GM12874 (cell line): ENCODE data around the gene MYRIP.

ENCODE experiments used
- TF ChIP-seq, protein P1 (sequence below): IDR thresholded peaks from 2 replicates; pipeline ENCODE4 v1.5.1; 2011; ENCODE audit warnings: low read depth, mild to moderate bottlenecking, control low read depth, low read length, moderate library complexity; ENCODE audit not compliant: insufficient read depth

MYRIP gene

DNA sequence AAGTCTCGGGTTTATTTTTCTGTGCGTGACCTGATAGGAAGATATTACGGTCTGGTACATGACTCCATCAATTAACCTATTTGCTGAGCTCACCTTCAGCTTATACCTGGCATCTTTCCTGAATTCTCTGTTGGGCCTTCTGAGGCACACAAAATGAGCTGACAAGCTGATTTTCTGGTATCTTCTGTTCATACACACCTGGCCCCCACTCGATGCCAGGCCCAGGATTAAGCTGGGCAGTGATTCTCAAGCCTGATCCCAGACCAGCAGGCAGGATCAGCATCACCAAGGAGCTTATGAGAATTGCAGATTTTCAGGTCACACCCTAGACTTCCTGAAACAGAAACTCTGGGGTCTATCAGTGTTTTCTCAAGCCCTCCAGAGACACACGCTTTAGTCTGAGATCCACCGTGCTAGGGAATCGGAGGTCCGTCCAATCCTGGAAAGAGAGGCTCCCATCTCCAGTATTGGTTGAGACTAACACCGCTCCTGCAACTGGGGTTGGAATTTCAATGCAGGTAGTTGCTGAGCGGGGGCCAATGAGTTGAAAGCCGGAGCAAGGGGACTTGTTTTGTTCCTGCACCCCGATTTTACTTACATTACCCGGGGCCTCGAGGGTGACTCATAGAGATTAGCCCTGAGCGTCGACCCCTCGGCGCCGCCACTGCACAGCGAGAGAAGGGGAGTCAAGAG, 499.5 kb downstream of the MYRIP start:
- TF ChIP-seq, protein P1, sequence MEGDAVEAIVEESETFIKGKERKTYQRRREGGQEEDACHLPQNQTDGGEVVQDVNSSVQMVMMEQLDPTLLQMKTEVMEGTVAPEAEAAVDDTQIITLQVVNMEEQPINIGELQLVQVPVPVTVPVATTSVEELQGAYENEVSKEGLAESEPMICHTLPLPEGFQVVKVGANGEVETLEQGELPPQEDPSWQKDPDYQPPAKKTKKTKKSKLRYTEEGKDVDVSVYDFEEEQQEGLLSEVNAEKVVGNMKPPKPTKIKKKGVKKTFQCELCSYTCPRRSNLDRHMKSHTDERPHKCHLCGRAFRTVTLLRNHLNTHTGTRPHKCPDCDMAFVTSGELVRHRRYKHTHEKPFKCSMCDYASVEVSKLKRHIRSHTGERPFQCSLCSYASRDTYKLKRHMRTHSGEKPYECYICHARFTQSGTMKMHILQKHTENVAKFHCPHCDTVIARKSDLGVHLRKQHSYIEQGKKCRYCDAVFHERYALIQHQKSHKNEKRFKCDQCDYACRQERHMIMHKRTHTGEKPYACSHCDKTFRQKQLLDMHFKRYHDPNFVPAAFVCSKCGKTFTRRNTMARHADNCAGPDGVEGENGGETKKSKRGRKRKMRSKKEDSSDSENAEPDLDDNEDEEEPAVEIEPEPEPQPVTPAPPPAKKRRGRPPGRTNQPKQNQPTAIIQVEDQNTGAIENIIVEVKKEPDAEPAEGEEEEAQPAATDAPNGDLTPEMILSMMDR: no peak

DNA sequence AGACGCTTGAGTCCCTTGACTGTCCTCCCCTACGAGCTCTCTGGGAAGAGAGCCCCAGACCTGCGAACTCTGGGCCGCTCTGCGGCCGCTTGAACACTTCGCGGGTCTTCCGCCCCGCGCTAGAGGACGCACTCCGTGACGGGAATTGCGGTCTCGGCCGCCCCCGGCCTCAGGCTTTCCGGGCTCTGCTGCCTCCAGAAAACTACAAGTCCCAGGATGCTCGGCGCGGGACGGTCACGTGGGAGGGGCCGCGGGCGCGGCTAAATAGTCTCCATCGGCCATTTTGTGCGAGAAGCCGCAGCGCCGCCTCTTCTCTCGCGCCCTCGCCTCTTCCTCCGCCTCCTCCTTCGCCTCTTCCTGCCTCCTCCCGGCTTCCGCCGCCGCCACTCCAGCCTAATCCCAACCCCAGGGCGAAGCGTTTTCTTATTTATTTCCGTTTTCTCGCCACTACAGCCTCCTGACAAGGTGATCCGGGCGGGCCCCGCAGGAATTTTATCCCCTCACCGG, 500.1 kb downstream of the MYRIP start, which contains the start of gene EIF1B:
Gene EIF1B (plus strand): TSS at position 290 of the 507 bp plus-strand sequence. CDS start 235 bp downstream, outside the sequence.
- TF ChIP-seq, protein P1: peak; percentile 92
